ENCODE results near the gene BABAM2.
"Not testable (repeated sequence)": the region's sequence is repeated elsewhere in the genome, so short reads cannot be mapped to it uniquely, and the experiment has no call there.

BABAM2 gene

GRCh38 chr2:27954221-27954673 lies 63.7 kb downstream of the BABAM2 start:
- no peak for DNase-seq

DNA sequence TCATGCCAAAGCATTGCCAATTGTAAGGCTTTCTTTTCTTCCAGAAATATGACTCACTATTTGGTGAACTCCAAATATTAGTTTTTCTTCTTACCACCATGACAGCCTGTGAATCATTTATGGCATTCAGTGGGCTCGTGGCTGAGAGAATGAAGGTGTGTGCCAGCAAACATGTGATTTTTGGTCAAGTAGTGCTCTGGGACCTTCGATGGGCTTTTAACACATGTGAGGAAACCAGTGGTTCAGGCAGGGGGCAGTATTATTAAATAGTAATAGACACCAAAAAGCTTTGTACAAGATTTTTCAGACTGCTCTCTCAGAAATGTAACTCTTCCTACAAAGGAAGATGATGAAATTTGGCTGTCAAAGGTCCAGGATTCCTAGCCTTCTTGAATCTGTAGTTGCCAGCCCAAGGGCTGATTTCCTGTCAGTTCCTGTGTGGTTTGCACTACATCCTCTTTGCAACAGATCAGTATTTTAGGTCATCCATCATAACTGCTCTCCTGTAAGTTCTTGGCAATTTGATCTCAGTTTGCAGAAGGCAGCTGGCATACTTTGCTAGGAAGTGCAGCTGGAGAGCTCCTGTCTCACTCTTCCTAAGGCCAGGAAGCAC lies 64.3 kb downstream of the BABAM2 start:
- no peak for DNase-seq

DNA sequence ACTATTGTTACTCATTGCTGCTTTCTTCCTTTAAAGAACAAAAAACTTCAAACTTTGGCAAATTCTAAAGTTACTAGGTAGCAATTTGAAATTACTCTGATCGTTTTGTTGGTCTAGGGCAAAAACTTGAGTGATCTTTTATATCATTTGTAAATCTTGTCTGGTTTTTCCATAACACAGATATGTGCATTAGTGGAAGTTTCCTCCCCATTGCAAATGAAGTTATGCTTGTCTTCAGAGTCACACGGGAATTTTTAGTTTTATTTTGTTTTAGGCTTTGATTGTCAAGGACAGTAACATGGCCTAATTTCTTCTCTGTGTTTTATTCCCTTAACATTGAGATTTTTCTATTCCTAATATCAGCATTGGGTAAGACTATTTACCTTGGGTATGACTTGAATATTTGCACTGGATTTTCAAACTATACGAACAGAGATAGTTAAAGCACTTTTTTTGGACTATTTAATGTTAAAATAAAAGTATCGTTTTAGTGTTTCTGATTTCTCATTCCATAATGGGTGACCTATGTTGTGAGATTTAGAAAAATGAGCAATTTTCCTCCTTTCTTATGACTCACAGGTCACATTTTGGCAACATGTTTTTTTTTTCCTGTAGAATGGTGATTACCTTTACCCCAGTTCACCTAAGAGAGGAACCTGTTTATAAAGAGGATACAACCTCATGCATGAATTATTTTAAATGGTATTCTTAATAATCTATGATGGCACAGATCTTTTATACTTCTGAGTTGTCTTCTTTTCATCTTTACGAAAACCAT lies 65.0 kb downstream of the BABAM2 start:
- DNase-seq, result no peak

GRCh38 chr2:27956888-27957287 lies 66.4 kb downstream of the BABAM2 start:
- DNase-seq, result no peak

- no peak for DNase-seq
These were observed 68.3 kb downstream of the BABAM2 start for GRCh38 chr2:27958711-27959378.

GRCh38 chr2:27959496-27959895 lies 69.0 kb downstream of the BABAM2 start:
- no peak for DNase-seq

- no peak for DNase-seq
These were observed 69.8 kb downstream of the BABAM2 start for GRCh38 chr2:27960237-27960912.

DNA sequence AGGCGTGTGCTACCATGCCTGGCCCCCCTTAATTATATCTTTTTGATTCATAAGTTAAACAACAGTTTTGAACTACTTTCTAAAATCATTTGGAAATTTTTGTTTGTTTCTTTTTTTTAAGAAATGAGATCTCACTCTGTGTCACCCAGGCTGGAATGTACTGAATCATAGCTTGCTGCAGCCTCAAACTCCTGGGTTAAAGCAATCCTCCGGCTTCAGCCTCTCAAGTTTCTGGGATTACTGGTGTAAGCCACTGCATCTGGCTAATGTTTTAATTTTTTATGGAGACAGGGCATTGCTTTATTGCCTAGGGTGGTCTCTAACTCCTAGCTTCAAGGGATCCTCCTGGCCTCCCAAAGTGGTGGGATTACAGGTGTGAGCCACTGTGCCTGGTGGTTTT lies 71.5 kb downstream of the BABAM2 start:
- DNase-seq, result no peak

- no peak for DNase-seq
These were observed 72.9 kb downstream of the BABAM2 start for GRCh38 chr2:27963472-27963871.

- DNase-seq, result no peak
These were observed 73.5 kb downstream of the BABAM2 start for GRCh38 chr2:27964067-27964466.

- no peak for DNase-seq
These were observed 75.3 kb downstream of the BABAM2 start for GRCh38 chr2:27965841-27966240.

- no peak for DNase-seq
These were observed 75.9 kb downstream of the BABAM2 start for GRCh38 chr2:27966466-27966865.

DNA sequence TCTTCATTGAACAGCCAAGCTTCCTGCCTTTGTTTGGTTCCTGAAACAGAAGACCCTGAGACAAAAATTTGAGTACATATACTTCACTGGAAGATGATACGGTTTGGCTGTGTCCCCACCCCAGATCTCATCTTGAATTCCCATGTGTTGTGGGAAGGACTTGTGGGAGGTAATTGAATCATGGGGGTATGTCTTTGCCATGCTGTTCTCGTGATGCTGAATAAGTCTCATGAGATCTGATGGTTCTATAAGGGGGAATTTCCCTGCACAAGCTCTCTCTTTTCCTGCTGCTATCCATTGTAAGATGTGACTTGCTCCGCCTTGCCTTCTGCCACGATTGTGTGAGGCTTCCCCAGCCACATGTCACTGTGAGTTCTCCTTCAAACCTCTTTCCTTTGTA lies 76.5 kb downstream of the BABAM2 start:
- DNase-seq, result no peak

DNA sequence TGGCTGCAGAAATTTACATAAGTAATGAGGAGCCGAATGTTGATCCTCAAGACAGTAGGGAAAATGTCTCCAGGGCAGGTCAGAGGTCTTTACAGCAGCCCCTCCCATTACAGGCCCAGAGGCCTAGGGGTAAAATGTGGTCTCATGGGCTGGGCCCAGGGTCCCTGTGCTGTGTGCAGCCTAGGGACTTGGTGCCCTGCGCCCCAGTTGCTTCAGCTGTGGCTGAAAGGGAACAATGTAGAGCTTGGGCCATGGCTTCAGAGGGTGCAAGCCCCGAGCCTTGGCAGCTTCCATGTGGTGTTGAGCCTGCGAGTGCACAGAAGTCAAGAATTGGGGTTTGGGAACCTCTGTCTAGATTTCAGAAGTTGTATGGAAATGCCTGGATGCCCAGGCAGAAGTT lies 77.5 kb downstream of the BABAM2 start:
- DNase-seq, result not testable (repeated sequence)

GRCh38 chr2:27968957-27969356 lies 78.4 kb downstream of the BABAM2 start:
- DNase-seq, result not testable (repeated sequence)

DNA sequence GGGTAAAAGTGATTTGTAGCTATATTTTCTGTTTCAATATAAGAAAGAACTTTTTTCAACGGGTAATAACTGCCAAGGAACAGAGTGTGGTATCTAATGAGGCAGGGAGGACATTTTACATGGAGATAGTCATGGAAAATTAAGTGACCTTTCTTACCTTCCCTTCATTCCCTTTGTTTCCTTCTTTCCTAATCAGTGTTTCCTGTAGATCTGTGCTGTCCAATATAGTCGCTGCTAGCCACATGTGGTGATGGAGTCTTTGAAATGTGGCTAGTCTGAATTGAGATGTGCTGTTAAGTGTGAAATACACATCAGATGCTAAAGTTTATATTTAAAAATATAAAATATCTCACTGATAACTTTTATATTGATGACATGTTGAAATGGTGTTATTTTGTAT lies 81.8 kb downstream of the BABAM2 start:
- no peak for DNase-seq

DNA sequence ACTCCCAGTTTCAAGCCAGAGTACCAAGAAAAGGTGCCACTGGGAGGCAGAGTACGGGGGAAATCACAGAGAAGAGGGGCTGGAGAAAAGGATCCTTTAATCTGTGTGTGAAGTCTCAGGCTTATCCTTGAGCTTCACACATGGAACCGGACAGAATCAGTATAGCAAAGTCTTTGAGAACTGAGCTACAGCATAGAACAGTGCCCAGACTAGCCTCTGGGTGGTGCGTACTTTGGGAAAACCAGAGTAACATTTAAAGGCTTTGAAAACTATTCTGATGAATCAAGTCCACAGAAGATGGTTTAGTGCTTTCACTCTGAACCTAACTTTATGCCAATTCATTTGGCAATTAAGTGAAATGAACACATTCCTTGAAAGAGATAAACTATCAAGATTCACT lies 83.1 kb downstream of the BABAM2 start:
- no peak for DNase-seq

DNA sequence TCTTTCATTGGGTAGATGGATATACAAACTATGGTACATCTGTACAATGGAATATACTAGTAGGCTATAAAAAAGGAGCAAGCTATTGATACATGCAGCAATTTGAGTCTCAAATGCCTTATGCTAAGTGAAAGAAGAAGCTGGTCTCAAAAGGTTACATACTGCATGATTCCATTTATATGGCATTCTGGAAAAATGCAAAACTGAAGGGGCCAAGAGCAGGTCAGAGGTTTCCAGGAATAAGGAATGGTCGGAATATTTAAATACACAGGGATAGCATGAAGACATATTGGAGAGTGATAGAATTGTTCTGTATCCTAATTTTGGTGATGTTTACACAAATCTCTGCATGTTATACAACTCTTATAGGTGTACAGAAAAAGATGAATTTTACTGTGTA lies 85.8 kb downstream of the BABAM2 start:
- DNase-seq, result no peak

DNA sequence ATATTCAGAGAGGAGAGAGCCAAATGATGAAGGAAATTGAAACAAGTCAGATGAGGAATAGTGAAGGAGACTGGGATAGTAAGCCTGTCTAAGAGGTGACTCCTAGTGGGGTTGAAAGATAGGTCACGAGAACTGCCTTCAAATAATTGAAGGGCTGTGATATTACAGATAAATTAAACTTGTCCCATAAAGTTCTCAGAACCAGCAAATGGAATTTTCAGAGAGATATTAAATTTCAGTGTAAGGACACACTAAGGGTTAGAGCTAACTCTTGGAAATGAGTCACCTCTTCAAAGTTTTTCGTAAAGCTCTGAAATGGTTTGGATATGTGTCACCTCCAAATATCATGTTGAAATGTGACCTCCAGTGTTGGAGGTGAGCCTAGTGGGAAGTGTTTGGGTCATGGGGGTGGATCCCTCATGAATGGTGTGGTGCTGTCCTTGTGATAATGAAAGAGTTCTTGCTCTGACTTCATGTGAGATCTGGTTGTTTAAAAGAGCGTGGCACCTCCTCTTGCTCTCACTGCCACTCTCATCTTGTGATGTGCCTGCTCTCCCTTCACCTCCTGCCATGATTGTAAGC lies 87.3 kb downstream of the BABAM2 start:
- DNase-seq, result no peak

GRCh38 chr2:27978761-27979160 lies 88.2 kb downstream of the BABAM2 start:
- DNase-seq, result not testable (repeated sequence)

DNA sequence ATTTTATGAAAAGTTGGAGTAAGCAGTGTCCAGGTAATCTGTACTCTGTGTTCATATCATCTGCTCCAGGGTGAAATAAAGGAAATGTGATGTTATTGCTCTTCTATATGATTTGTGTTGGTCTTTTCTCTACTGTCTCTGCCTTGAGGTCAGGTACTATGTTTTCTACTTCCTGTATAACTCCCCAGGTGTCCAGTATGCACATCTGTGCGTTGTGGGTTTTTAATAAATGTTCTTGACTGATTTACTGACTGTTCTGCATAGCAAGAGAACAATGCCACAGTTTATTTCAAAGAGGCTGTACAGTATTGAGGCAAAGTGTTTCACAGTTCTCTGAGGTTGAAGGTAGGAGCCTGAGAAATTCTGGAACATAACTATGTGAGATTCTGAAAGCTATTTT lies 89.7 kb downstream of the BABAM2 start:
- DNase-seq, result no peak

- no peak for DNase-seq
These were observed 93.6 kb downstream of the BABAM2 start for GRCh38 chr2:27984153-27984552.

GRCh38 chr2:27988306-27988705 lies 97.8 kb downstream of the BABAM2 start:
- no peak for DNase-seq
